OCI-LY7 (cell line): ENCODE data around the gene TTC28.

ENCODE experiments used
- EZH2phosphoT487 ChIP-seq: fragments of 200-600 bp; sonication (generic); IDR thresholded peaks from 2 replicates; pipeline ENCODE4 v1.6.1; 2018; ENCODE audit warnings: low read depth, borderline replicate concordance, mild to moderate bottlenecking, mixed run types, antibody characterized with exemption, low read length, moderate library complexity, mixed read lengths
- TF ChIP-seq, protein P1 (sequence below): fragments of 200-600 bp; sonication (generic); conservative IDR thresholded peaks from 2 replicates; pipeline ENCODE4 v1.5.1; 2014; ENCODE audit warnings: mild to moderate bottlenecking, antibody characterized with exemption, low read length, moderate library complexity, mixed read lengths

DNA sequence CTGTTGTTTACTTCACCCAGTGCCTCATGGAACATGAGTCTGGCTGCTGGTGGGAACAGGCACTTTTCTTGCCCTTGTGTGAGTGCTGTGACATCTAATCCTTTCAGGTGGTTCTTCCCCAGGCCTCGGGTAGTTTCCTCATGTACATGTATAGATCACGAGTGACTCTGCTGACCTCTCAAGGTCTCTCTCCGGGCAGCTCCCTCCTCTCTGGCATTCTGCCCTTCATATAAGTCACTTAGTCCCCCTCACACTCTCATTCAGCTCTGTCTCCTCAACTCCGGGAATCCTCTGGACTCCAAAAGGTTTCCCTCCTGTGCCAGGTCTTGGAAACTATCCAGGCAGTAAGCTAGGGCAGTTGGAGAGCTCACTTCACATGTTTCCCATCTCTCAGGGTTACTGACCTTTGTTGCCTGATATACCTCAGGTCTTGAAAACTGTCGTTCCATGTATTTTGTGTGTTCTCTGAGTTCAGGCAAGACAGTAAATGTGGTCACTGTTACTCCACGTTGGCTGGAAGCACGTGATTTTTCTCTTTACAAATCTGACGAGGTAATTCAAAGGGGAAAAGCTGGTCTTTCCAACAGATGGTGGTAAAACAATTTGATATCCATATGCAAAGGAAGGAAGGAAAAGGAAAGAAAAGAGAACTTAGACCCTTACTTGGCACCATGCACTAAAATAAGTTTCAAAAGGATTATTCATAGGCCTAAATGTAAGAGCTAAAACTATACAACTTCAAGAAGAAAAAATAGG, 720.1 kb downstream of the TTC28 start:
- TF ChIP-seq, protein P1, sequence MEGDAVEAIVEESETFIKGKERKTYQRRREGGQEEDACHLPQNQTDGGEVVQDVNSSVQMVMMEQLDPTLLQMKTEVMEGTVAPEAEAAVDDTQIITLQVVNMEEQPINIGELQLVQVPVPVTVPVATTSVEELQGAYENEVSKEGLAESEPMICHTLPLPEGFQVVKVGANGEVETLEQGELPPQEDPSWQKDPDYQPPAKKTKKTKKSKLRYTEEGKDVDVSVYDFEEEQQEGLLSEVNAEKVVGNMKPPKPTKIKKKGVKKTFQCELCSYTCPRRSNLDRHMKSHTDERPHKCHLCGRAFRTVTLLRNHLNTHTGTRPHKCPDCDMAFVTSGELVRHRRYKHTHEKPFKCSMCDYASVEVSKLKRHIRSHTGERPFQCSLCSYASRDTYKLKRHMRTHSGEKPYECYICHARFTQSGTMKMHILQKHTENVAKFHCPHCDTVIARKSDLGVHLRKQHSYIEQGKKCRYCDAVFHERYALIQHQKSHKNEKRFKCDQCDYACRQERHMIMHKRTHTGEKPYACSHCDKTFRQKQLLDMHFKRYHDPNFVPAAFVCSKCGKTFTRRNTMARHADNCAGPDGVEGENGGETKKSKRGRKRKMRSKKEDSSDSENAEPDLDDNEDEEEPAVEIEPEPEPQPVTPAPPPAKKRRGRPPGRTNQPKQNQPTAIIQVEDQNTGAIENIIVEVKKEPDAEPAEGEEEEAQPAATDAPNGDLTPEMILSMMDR, result no peak
- no peak for TF ChIP-seq EZH2phosphoT487
